Measurements from ENCODE around the gene PIPOX. TPM values are rescaled to one million over a fixed set of nuclear protein-coding genes. Genes with fewer than 3 reads are reported as not detected.

Gene PIPOX
- total RNA-seq, 1 donor from 2014 or later = 3.5 TPM

- DNase-seq (ENCODE audit: low spot score) = no peak
Observed at GRCh38 chr17:29048440-29049368, 5.8 kb downstream of the PIPOX start.

DNA sequence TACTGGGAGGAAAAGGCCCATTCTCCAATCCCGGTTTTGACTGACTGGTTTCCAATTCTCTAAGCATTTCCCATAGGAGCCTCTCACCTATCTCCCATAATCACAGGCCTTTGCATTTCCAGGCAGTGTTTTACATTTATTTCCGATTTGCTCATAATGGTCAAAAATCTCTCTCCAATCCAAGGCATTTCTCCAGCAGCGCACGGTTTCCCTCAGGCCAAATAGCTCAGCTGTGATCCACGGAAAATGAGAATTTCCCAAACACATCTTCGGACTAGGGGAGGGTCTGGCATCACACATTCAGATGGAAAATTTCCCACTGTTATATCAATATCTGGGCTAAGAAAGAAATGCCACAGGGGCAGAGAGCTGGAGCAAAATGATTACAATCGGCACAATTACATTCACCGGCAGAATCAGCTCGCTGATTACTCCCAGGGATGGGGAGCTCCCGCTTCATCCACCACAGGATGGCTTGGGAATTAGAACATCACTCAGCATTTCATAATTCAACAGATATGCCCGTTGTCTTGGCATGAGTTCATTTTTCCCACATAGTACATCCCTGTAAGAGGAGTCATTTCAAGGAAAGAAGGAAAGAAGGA, 6.7 kb downstream of the PIPOX start:
- DNase-seq (ENCODE audit: low spot score) = no peak

GRCh38 chr17:29050176-29050575, 7.2 kb downstream of the PIPOX start:
- no peak for DNase-seq (ENCODE audit: low spot score)

- DNase-seq (ENCODE audit: low spot score) = no peak
Observed at GRCh38 chr17:29051194-29051593, 8.3 kb downstream of the PIPOX start.

DNA sequence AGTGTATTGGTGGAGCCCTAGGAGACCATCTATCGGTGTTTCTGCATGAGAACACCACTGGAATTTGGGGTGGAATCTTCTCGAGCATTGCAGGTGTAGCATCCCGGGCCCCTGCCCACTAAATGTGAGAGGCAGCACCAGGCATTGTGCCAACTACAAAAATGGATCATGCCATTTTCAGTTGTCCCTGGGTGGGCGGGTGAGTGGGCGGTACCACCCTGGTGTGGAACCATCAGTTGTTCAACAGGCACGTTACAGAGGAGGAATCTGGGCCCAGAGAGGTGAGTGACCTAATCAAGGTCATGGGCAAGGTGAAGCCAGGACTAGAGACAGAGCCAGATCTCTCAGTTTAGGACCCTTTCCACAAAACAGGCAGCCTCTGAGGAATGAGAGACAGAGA, 8.8 kb downstream of the PIPOX start:
- DNase-seq (ENCODE audit: low spot score) = no peak

DNA sequence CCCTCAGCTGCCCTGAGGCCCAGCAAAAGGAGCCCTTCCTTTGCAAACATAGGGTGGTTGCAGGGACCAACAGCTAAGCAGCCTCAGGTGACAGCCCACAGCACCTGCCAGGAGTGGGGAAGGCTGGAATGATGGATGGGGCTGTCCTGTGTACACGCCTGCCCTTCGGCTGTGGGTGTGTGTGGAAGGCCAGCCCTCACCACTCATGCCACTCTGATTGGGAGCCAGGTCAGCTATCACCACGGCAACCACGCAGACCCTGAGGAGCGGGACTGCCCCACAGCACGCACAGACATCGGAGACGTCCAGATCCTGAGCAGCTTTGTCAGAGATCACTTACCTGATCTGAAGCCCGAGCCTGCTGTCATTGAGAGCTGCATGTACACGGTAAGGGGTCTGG, 11.9 kb downstream of the PIPOX start:
- no peak for DNase-seq (ENCODE audit: low spot score)

DNA sequence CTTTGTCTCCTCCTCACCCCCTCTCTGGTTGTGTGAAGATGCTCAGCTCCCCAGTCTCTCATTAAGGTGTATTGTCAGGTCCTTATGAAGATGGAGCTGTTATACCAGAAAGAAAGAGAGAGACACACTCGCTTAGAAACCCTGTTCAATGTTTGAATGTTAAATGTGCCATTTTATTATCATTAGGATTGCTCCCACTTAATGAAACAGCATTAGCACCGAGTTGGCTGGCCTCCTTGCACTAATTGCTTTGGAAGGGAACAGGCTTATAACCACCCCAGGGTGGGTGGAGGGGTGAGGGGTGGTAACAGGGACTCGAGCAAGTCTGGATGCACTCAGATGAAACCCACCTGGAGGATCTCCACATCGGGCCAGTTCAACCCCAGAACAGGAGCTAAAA, 14.4 kb downstream of the PIPOX start:
- no peak for DNase-seq (ENCODE audit: low spot score)

DNA sequence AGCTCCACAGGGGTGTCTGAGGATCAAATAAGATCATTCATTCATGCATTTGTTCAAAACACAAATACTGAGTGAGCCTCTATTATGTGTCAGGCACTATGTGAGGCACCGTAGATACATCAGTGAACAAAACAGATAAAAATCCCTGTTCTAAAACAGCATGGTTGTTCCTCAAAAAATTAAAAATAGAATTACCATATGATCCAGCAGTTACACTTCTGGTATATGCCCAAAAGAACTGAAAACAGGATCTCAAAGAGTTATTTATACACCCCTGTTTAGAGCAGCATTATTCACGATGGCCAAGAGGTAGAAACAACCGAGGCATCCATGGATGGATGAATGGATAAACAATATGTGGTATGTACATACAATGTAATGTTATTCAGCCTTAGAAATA, 15.4 kb downstream of the PIPOX start:
- no peak for DNase-seq (ENCODE audit: low spot score)

DNA sequence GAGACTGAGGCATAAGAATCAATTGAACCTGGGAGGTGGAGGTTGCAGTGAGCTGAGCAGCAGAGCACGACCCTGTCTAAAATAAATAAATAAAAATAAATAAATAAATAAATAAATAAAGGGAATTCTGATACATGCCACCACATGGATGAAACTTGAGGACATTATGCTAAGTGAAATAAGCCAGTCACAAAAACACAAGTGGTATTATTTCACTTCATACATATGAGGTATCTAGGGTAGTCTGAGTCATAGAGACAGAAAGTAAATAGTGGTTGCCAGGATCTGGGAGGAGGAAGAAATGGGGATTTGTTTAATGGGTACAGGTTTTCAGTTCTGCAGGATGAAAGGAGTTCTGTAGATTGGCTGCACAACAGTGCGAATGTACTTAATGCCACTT, 16.3 kb downstream of the PIPOX start:
- no peak for DNase-seq (ENCODE audit: low spot score)

GRCh38 chr17:29060475-29060874, 17.5 kb downstream of the PIPOX start:
- DNase-seq (ENCODE audit: low spot score) = no peak

DNA sequence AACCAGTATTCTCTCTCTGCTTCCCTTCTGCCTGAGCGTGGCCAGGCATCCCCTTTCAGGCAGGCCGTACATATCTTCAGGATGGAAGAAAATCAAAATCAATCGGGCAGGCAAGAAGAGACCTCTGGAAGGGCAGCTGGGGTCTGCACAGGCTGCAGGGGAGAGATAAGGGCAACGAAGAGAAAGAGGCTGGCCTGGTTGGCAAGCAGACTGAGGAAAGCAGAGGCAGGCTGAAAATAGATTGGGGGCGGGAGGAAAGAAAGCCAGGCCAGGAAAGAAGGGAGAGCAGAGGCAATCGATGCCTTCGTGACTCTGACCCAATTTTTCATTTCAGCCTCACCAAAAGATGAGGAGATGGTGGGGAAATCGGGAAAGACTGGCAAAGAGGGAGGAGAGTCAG, 18.1 kb downstream of the PIPOX start:
- DNase-seq (ENCODE audit: low spot score) = no peak

GRCh38 chr17:29062215-29062614, 19.3 kb downstream of the PIPOX start:
- no peak for DNase-seq (ENCODE audit: low spot score)

DNA sequence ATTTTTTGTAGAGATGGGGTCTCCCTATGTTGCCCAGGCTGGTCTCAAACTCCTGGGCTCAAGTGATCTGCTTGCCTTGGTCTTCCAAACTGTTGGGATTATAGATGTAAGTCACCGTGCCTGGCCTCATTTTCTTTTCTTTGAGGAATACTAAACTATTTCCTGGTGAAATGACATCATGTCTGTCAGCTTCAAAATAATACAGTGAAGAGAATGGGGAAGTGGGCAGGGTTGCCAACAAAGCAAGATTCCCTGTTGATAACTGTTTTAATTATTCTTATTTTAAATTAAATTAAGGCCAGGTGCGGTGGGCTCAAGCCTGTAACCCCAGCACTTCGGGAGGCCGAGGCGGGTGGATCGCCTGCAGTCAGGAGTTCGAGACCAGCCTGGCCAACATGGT, 21.1 kb downstream of the PIPOX start:
- no peak for DNase-seq (ENCODE audit: low spot score)

GRCh38 chr17:29066047-29066446, 23.1 kb downstream of the PIPOX start:
- no peak for DNase-seq (ENCODE audit: low spot score)

- DNase-seq (ENCODE audit: low spot score) = no peak
Observed at GRCh38 chr17:29066606-29067005, 23.7 kb downstream of the PIPOX start.

DNA sequence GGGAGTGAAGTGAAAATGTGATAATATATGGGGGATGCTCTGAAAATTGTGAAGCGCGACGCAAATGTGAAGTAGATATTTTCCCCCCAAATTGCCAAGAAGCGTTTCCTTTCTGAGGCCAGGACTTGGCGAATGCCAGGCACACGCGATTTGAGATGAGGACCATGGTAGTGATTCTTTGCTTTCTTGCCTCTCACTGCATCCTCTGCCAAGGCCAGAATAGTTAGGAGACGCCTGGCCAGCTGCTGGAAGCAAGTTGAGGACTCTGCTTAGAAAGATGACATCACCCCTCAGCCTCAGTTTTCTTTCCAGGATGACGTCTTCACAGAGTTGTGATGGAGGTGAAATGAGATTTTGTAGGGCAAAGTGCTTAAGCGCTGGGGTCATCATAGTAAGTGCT, 25.9 kb downstream of the PIPOX start:
- no peak for DNase-seq (ENCODE audit: low spot score)

- peak; percentile 43 for DNase-seq (ENCODE audit: low spot score)
Observed at GRCh38 chr17:29069526-29070041, 26.6 kb downstream of the PIPOX start.

GRCh38 chr17:29070308-29070707, 27.4 kb downstream of the PIPOX start:
- DNase-seq (ENCODE audit: low spot score) = no peak

DNA sequence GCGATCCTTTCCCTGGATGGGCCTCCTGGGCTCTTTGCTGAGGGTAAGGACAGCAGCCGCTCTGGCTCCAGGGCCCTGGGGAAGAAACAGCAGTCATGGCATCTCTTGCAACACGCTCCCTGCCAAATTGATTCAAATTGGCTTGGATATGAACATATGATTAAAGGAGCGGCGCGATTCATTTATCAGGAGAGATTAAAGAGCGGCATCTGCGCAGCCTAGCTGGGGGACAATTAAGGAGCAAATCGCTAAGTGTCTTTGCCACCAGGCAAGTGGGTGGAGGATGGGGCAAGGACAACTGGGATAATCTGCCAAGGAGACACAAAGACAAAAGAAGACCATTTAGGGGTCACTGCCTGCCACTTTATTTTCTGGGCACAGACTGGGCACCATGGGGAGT, 27.8 kb downstream of the PIPOX start:
- DNase-seq (ENCODE audit: low spot score) = no peak

DNA sequence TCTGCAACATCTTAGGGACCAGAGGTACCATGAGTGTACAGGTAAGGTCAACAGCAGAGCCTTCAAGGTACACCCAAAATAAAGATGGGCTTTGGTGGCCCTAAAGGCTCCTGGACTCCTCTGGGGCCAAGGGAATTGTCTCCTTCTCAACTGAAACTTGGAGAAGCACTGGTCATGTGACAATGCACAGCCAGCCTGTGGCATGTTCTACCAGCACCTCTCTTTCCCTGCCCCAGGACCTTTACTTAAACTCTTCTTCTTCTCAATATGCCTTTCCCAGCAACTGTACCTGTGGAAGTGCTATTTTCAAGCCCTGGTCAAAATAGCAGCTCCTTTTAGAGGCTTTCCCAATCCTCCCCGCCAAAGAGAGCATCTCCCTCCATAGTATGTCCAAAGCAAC, 28.4 kb downstream of the PIPOX start:
- no peak for DNase-seq (ENCODE audit: low spot score)

- no peak for DNase-seq (ENCODE audit: low spot score)
Observed at GRCh38 chr17:29073045-29073444, 30.1 kb downstream of the PIPOX start.

GRCh38 chr17:29073520-29073919, 30.6 kb downstream of the PIPOX start:
- DNase-seq (ENCODE audit: low spot score) = no peak

DNA sequence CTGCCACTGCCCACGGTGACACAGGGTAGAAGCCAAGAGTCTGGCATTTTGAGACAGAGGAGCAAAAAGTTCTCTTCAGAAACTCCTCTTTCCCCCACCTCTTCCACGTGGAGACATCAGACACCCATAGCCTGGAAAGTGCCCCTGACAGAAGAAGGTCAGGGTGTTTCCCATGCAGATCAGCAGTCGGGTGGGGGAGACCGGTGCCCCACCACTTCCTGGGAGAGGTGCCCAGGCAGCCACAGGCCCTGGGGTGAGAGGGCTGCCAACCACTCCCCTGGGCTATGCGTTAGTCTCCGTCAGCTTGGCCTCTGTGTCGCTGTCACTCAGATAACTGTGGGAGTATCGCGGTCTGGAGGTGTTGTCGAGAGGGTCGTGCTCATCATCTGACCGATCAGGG, 31.5 kb downstream of the PIPOX start:
- DNase-seq (ENCODE audit: low spot score) = no peak

All from mucosa of gallbladder (tissue), 1 donor.